NCI-H1048 (cell line): ENCODE data around the gene LBP.
"Not testable (repeated sequence)": the region's sequence is repeated elsewhere in the genome, so short reads cannot be mapped to it uniquely, and the experiment has no call there.

Experiments
- DNase-seq: peaks from one replicate; lab custom pipeline; 2025; lab: John Stamatoyannopoulos, UW

The LBP gene

DNA sequence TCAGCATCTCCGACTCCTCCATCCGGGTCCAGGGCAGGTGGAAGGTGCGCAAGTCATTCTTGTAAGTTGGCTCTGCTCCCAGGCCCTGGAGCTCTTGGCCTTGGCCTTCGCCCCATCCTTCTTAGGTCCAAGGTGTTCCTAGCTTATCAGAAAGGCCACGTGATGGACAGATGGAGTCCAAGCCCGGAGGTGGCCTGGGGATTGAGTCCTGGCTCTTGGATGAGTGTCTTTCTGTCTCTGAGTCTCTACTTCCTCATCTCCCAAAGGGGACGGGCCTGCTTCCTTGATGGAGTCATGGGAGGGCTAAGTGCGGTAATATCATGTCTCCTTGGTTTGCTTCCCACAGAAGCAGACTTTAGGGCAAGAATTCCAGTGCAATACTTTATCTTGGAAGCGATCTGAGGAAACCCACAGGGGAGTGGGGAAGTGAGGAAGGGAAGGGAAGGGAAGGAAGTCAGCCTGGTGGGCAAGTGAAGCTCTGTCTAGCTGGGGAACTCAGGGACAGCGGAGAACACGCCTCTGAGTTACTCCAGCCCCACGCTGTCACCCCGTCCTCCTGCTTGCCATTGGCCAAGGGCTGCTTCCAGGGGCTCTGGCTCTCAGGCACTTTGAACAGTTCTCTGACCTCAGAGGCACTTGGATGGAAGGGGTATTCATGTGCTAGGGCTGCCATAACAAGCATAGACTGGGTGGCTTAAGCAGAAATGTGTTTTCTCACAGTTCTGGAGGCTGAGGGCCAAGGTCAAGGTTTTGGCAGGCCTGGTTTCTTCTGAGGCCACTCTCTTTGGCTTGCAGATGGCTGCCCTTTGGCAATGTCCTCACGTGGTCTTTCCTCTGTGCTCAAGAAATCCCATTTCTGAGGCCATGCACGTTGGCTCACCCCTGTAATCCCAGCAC lies 4.8 kb downstream of the LBP start:
- DNase-seq = no peak

GRCh38 chr20:38353316-38353715 lies 7.0 kb downstream of the LBP start:
- no peak for DNase-seq

- no peak for DNase-seq
These were observed 7.9 kb downstream of the LBP start for GRCh38 chr20:38354227-38354626.

GRCh38 chr20:38355161-38356012 lies 9.1 kb downstream of the LBP start:
- no peak for DNase-seq

DNA sequence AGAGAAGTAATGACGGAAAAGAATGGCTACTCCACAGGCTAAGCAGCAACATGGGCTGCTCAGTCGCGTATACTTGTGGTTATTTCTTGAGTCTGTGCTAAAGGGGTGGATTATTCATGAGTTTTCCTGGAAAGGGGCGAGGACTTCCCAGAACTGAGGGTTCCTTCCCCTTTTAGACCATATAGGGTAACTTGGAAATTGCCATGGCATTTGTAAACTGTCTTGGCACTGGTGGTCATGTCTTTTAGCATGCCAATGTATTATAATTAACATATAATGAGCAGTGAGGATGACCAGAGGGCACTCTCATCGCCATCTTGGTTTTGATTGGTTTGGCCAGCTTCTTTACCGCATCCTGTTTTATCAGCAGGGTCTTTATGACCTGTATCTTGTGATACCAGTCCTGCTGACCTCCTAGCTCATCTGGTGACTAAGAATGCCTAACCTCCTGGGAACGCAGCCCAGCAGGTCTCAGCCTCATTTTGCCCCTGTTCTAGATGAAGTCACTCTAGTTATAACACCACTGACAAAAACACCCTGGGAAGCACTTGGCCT lies 11.4 kb downstream of the LBP start:
- no peak for DNase-seq

GRCh38 chr20:38358556-38358955 lies 12.3 kb downstream of the LBP start:
- no peak for DNase-seq

DNA sequence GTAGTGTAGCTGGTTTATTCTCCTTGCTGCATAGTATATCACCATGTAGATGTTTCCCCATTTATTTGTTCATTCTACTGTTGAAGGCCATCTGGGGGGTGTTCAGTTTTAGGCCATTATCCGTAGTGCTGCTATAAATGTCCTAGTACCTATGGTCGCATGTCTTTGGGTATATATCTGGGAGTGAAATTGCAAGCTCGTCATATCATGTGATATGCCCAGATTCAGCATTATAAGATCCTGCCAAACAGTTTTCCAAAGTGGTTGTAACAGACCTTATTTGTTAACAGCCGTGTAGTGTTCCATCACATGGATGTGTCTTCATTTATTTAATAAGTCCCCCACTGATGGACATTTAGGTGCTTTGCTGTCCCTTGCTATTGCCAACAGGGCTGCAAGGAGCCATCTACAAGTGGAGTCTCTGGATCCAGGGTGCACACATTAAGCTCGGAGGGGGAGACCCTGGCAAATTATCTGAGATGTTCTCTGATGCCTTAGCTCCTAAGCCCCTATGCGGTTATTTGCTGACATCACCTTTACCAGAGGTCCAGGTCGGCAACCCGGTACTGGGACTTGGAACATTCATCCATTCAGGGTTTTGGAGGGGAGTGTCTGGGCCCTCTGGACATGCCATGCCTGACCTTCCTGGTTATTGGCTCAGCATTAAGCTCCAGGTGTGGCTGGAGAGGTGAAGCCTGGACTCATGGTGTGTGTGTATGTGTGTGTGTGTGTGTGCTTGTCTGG lies 16.9 kb downstream of the LBP start:
- no peak for DNase-seq

- no peak for DNase-seq
These were observed 23.1 kb downstream of the LBP start for GRCh38 chr20:38369389-38369788.

- DNase-seq = no peak
These were observed 26.5 kb downstream of the LBP start for GRCh38 chr20:38372806-38373205.

- DNase-seq = no peak
These were observed 27.1 kb downstream of the LBP start for GRCh38 chr20:38373231-38373867.

GRCh38 chr20:38373898-38374297 lies 27.6 kb downstream of the LBP start:
- no peak for DNase-seq

DNA sequence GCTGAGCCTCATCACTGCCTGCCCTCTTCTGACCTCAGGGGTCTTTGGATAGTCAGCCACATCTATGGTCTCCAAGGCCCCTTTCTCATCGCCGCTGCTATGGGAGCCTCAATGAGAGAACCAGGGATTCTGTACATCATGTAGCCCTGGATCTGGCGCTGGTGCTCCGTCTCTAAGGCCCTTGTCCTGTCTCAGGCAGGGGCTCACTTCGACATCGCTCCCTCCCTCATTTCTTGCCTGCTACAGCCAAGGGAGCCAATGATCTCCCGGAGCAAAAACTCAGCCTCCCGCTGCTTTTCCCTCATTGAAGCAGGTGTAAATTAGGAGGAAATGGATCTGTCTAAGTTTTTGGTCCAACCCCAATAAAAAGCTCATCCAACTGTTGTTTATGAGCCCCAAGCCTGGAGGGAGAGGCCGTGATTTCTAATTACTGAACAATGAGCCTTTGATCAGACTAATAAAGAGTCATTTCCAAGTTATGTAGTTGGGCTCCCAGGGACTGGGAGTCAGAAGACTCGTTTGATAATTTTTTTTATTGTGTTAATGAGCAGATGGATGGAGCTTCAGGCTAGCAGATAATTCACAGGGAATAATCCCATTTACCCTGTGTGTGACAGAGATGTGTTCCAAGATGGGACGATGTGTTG lies 30.9 kb downstream of the LBP start:
- DNase-seq = no peak

DNA sequence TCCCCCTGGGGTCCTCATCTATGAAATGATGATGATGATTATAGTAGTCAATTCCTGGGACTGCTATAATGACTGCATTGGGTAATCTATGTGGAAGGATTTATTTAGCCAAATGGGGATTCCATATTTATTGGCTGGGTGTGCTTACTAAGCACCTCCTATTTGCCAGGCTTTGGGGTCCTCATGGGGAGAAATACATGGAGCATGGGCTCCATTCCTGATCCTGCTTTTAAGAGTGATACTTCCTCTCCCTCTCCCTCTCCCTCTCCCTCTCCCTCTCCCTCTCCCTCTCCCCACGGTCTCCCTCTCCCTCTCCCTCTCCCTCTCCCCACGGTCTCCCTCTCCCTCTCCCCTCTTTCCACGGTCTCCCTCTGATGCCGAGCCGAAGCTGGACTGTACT lies 31.6 kb downstream of the LBP start:
- DNase-seq = not testable (repeated sequence)

DNA sequence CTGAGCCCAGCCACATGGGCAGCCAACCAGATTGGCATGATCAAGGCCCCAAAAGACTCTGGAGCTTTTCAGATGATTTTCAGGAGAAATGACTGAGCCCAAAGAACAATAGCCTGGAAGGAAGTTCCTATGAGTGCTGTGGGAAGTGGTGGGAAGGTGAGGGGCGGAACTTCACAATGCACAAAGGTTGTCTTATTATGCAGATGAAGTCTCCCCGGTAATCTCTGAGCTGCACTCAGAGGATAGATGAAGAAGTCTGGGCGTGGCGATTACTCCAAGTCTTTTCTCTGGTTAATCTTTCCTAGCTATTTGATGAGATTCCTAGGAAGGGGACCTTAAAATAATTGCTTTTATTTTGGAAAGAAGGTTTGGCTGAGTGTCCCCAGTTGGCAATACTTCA lies 36.9 kb downstream of the LBP start:
- no peak for DNase-seq

GRCh38 chr20:38386004-38386403 lies 39.7 kb downstream of the LBP start:
- DNase-seq = no peak

DNA sequence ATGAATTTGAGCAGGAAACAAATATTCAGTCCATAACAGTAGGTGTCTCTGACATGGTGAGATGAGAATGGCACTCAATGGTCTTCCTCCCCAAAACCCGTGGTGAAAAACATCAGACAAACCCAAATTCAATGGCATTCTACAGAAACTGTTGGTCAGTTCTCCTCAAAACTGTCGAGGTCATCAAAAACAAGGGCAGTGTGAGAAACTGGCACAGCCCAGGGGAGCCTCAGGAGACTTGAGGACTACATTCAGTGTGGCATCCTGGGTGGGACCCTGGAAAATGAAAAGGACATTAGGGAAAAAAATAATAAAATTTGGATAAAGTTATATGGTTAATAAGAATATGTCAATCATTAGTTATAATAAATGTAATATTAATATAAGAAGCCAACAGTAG lies 40.6 kb downstream of the LBP start:
- DNase-seq = no peak

DNA sequence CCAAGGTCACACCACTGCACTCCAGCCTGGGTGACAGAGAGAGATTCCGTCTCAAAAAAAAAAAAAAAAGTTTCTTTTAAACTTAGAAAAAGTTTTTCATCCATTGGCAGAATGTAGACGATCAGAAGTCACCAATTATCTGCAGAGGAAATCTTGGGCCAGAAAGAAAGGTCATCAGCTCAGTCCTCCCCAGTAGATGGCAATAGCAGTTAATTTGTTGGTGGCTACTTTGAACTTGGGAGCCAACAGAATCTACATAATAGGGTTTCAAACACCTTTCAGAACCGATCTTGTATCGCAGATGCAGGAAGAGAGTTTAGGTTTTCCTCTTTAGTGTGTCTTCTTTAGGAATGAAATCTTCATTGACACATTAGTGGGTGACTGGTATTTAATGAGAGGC lies 41.7 kb downstream of the LBP start:
- DNase-seq = no peak

DNA sequence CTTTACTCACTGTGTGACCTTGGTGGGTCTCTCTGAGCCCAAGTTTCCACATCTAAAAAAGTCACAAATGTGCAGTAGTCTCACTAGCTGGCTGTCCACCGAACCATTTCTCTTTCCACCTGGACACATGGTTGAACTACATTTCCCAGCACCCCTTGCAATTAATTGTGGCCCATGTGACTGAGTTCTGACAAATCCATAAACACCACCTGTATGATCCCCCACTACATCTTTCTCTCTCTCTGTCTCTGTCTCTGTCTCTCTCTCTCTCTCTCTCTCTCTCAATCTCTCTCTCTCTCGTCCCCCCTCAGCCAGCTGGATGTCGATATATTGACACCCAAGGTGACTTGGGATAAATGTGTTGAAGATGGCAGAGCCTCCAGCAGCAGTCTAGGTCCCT lies 46.1 kb downstream of the LBP start:
- DNase-seq = no peak

DNA sequence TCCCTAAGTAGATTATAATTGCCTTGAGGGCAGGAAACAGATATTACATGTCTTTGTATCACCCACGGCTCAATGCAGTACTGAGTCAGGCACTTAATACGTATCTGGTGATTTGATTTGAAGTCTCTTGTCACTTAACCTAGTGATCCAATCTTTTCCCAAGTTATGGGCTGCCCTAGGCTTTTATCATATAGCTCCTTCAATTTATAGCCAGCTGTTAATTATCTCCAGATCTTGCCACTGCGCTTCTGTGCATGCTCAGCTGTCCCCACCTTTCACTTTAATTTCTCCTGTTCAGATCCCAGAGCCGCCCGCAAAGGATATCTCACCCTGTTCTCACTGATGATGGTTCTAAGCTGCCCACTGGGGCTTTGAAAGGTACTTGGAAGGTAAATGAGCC lies 47.0 kb downstream of the LBP start:
- DNase-seq = no peak

DNA sequence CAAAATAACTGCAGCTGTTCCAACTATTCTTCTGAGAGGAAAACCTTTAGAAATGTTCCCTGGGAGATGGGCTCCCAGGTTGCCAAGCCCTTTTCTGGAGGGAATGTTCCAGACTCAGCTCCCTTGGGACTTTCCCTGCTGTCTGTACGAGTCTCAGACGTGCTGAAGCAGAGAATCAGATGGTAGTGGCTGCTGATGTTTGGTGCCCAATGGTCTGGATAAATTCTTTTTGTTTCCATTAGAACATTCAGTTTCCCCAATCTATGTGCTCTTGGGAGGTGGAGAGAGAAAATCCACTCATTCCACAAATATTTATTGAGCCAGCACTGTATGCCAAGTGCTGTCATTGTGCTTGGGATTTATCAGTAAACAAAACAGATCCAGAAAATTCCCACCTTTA lies 48.9 kb downstream of the LBP start:
- DNase-seq = no peak

GRCh38 chr20:38395751-38396395 lies 49.6 kb downstream of the LBP start:
- not testable (repeated sequence) for DNase-seq
